ENCODE measurements around the gene TSR3.

DNA sequence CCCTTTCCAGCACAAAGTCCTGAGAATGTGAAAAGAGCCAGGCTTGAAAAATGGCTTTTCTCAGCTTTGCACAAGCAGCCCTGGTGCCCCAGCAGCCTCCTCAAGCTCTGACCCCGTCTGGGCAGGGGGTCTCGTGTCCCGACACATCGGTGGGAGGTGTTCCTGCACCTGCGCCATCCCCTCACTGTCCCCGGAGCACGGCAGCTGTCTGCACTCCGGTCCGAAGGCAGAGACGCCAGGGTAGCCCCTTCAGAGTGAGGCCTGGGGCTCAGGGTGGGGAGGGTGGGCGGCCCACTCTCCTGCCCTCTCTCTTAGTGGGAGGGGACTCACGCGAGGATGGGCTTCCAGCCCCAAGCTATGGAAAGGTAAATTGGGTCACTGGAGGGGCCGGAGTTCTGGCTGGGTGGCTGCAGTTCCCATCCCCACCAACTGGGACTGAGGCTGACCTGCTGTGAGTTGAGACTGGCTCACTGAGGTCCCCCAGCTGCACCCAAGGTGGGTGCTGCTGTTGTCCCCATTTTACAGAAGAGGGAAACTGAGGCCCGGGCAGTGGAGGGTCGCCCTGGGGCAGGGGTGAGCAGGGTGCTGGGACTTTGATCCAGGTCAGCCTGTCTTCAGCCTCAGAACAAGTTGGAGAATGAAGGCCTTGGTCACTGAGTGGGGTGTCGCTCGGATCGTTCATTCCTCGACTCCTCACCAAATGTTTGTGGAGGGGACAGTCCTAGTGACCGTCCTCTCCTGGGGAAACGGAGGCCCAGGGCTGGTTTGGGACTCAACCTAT lies 20.6 kb downstream of the TSR3 start:
- TF ChIP-seq, protein P1, sequence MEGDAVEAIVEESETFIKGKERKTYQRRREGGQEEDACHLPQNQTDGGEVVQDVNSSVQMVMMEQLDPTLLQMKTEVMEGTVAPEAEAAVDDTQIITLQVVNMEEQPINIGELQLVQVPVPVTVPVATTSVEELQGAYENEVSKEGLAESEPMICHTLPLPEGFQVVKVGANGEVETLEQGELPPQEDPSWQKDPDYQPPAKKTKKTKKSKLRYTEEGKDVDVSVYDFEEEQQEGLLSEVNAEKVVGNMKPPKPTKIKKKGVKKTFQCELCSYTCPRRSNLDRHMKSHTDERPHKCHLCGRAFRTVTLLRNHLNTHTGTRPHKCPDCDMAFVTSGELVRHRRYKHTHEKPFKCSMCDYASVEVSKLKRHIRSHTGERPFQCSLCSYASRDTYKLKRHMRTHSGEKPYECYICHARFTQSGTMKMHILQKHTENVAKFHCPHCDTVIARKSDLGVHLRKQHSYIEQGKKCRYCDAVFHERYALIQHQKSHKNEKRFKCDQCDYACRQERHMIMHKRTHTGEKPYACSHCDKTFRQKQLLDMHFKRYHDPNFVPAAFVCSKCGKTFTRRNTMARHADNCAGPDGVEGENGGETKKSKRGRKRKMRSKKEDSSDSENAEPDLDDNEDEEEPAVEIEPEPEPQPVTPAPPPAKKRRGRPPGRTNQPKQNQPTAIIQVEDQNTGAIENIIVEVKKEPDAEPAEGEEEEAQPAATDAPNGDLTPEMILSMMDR (IDR thresholded peaks at IDR 0.05): no peak
- TF ChIP-seq POLR2A (IDR thresholded peaks at IDR 0.05): no peak
- no peak for TF ChIP-seq EP300 (IDR thresholded peaks at IDR 0.05)

Data from ovary (tissue), 3 donors.